Adipocyte (in vitro differentiated cells): ENCODE measurements around the gene WDR7.

ENCODE experiments used
- DNase-seq: peaks from one replicate; pipeline ENCODE4 v3.0.0-alpha.2; 2015; ENCODE audit warnings: low read depth
- H3K27me3 ChIP-seq: replicated peaks from 2 replicates; pipeline ENCODE4 v1.7.0; 2013; ENCODE audit warnings: mild to moderate bottlenecking, low read length, moderate library complexity; ENCODE audit not compliant: control insufficient read depth, insufficient read depth
- H3K36me3 ChIP-seq: 2 replicates; pipeline ENCODE4 v1.7.0; 2013; ENCODE audit warnings: low read length, mild to moderate bottlenecking, moderate library complexity; ENCODE audit not compliant: control insufficient read depth, insufficient read depth, severe bottlenecking
- H3K4me1 ChIP-seq: 2 replicates; pipeline ENCODE4 v1.7.0; 2013; ENCODE audit warnings: mild to moderate bottlenecking, low read length, moderate library complexity; ENCODE audit not compliant: control insufficient read depth, insufficient read depth
- H3K4me3 ChIP-seq: 2 replicates; pipeline ENCODE4 v1.7.0; 2013; ENCODE audit warnings: mild to moderate bottlenecking, low read length, moderate library complexity
- H3K9ac ChIP-seq: 2 replicates; pipeline ENCODE4 v1.7.0; 2013; ENCODE audit warnings: mild to moderate bottlenecking, low read length, moderate library complexity
- H3K9me3 ChIP-seq: 2 replicates; pipeline ENCODE4 v1.7.0; 2013; ENCODE audit warnings: mild to moderate bottlenecking, low read length, moderate library complexity; ENCODE audit not compliant: control insufficient read depth

Gene WDR7

DNA sequence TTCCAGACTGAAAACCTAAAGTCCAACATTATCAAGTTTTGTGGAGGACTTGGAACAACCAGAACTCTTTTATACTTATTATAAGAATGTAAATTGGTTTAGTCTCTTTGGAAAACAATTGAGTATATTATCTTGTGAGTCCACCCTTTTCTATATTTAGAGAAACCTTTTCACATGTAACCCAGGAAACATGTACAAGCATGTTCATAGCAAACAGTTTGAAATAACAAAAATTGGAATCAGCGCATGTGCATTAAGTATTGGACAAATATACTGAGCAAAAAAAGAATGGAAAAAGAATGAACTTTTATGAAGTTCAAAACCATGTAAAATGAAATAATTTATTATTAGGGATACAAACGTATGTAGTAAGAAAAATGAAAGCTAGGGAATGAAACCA lies 246.0 kb downstream of the WDR7 start:
- Histone ChIP-seq H3K27me3 (no peaks in the 10 kb centered on the region), H3K9me3 (no peaks in the 10 kb centered on the region), H3K9ac (no peak overlapping the region), H3K4me1 (no peaks in the 10 kb centered on the region), H3K36me3 (no peaks in the 10 kb centered on the region), H3K4me3 (no peak overlapping the region)
- DNase-seq, result no peak

DNA sequence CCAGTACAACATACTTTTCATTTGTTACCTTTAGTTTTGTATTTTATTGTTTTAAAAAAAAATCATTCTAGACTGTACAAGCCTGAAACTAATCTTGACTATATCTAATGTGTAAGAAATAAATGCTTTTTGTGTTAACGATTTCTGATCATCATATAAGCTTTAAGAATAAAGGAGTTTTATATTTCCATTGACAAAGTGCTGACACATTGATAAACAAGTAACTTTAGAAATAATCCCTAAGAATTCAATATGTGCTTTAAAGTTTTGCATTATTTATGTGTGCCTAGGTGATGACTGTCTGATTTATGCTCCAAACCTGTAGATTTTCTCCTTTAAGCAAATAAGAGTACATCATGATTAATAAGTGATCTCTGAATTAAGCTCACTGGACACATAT lies 248.5 kb downstream of the WDR7 start:
- no peaks in the 10 kb centered on the region for H3K4me1 ChIP-seq
- H3K36me3 ChIP-seq, result no peaks in the 10 kb centered on the region
- H3K4me3 ChIP-seq, result no peak overlapping the region
- H3K27me3 ChIP-seq, result no peaks in the 10 kb centered on the region
- no peak for DNase-seq
- H3K9ac ChIP-seq, result no peak overlapping the region
- H3K9me3 ChIP-seq, result no peaks in the 10 kb centered on the region

DNA sequence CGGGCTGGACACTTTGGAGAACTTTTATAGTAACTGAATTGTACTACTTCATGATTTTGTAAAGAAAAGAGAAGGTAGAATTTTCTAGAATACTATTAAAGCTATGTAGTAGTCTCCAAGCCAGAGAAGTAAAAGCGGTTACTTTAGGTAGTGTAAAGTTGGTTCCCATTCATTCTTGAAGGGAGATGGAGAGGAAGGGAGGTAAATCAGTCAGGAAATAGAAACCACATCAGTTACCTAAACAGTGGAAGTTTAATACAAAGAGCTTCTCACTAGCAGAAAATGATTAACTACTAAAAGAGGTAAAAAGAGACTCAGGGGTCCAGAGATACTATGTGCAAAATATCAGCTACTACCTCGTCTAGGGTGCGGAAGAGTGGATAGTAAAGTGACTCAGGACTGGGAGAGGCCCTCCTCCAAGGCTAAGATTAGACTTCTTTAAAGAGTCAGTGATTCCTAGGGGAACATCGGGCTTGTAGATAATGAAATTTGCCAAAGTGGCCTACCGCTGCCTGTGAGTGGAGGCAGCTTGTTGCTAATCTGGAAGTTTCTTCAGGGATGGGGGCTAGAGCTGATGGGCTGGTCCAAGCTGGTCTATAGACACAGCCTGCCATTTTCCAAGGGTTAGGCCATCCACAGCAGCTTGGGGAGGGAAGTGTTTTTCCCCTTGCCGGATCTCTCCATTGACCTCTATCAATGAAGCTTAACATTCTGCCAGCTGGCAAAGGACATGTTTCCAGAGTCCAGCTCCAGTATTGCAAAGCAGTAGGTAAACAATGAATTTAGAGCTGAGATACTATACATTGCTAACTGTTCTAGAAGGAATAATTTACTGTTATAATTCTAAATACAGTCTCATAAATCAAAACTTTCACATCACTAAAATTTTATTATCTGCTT lies 249.3 kb downstream of the WDR7 start:
- Histone ChIP-seq H3K36me3 (no peaks in the 10 kb centered on the region), H3K4me1 (no peaks in the 10 kb centered on the region), H3K4me3 (no peak overlapping the region), H3K9me3 (no peaks in the 10 kb centered on the region), H3K9ac (no peak overlapping the region), H3K27me3 (no peaks in the 10 kb centered on the region)
- DNase-seq, result no peak

DNA sequence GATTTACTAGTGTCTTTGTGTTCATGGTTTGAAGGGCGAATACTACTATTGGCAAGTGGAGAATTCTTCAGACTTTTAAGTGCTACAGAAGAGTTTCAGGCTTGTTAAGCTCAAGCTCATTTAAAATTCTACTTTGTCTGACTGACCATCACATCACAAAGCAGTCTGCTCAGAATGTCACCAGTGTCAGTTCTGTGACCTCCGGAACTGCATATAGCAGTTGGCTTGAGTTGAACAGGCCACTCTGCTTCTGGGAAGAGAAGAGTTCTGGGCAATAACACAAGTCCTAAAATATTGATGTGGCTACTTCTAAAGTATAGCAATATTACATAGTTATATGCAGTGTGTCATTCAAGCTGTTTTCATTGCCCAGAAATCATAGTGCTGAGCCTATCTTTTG lies 250.8 kb downstream of the WDR7 start:
- Histone ChIP-seq H3K9ac (no peak overlapping the region), H3K9me3 (no peaks in the 10 kb centered on the region), H3K4me3 (no peak overlapping the region), H3K27me3 (no peaks in the 10 kb centered on the region), H3K4me1 (no peaks in the 10 kb centered on the region), H3K36me3 (no peaks in the 10 kb centered on the region)
- no peak for DNase-seq

- no peak overlapping the region for H3K9ac ChIP-seq
- no peaks in the 10 kb centered on the region for H3K36me3 ChIP-seq
- DNase-seq, result no peak
- H3K4me1 ChIP-seq, result no peaks in the 10 kb centered on the region
- no peaks in the 10 kb centered on the region for H3K9me3 ChIP-seq
- H3K4me3 ChIP-seq, result no peak overlapping the region
- H3K27me3 ChIP-seq, result no peaks in the 10 kb centered on the region
Measured at GRCh38 chr18:56902653-56903052, 251.5 kb downstream of the WDR7 start.

DNA sequence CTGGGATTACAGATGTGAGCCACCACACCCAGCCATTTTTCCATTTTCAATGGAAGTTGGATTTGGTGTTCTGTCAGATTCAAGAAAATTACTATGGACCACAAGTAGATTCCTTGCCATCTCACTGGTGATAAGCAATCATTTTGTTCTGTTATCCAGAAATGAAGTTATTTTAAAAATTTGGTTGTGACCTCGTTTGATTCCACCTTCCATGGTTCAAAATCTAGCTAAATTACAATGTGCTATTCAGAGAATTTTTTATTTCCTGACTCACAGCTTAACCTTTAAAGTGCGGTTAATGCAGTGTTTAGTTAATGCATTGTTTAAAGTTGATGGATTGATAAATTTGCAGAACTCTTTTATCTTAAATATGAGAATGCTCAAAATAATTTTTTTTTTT lies 252.5 kb downstream of the WDR7 start:
- Histone ChIP-seq H3K9me3 (no peaks in the 10 kb centered on the region), H3K4me3 (no peak overlapping the region), H3K36me3 (no peaks in the 10 kb centered on the region), H3K4me1 (no peaks in the 10 kb centered on the region), H3K9ac (no peak overlapping the region), H3K27me3 (no peaks in the 10 kb centered on the region)
- no peak for DNase-seq

GRCh38 chr18:56907771-56908170 lies 256.6 kb downstream of the WDR7 start:
- DNase-seq, result no peak
- Histone ChIP-seq H3K27me3 (no peaks in the 10 kb centered on the region), H3K36me3 (peaks cover 2% of the 10 kb centered on the region), H3K9me3 (no peaks in the 10 kb centered on the region), H3K4me1 (no peaks in the 10 kb centered on the region), H3K9ac (no peak overlapping the region), H3K4me3 (no peak overlapping the region)

GRCh38 chr18:56910237-56910636 lies 259.1 kb downstream of the WDR7 start:
- Histone ChIP-seq H3K4me3 (no peak overlapping the region), H3K27me3 (no peaks in the 10 kb centered on the region), H3K4me1 (no peaks in the 10 kb centered on the region), H3K9me3 (no peaks in the 10 kb centered on the region), H3K9ac (no peak overlapping the region), H3K36me3 (peaks cover 2% of the 10 kb centered on the region)
- DNase-seq, result no peak

GRCh38 chr18:56910967-56911366 lies 259.8 kb downstream of the WDR7 start:
- Histone ChIP-seq H3K4me3 (no peak overlapping the region), H3K27me3 (no peaks in the 10 kb centered on the region), H3K36me3 (peaks cover 2% of the 10 kb centered on the region), H3K9ac (no peak overlapping the region), H3K9me3 (no peaks in the 10 kb centered on the region), H3K4me1 (no peaks in the 10 kb centered on the region)
- DNase-seq, result no peak

DNA sequence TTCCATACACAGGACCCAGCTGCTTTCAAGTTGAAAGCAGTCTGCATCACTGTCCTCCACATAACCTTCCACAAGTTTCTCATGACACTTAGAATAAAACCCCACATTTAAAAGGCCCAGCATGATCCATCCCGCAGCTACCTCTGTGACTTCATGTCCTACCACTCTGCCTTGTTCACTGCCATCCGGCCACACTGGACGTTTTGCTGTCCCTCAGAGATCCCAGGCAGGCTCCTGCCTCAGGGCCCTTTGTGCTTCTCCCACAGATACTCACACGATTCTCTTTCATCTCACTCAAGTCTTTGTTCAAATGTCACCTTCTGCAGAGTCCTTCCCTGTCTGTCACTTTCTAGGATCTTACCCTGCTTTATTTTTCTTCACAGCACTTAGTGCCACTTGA lies 262.8 kb downstream of the WDR7 start:
- no peak overlapping the region for H3K4me3 ChIP-seq
- H3K4me1 ChIP-seq, result no peaks in the 10 kb centered on the region
- no peaks in the 10 kb centered on the region for H3K27me3 ChIP-seq
- H3K36me3 ChIP-seq, result peaks cover 2% of the 10 kb centered on the region
- no peaks in the 10 kb centered on the region for H3K9me3 ChIP-seq
- no peak for DNase-seq
- H3K9ac ChIP-seq, result no peak overlapping the region

DNA sequence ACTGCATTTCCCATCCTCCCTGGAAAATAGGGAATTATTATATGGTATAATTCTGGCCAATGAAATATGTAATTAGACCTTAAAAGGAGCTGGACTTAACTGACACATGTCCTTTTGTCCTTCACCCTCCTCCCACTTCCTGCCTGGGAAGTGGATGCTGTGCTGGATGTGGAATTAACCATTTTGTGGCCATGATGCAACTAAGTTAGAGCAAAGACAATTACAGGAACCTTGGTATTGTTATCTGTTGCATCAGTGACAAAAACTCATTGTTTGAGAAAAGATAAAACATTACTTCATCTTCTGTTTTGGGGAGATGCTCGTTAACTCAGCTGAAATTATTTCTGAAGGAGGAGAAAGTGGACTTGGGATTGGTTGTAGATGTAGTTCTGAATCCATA lies 268.0 kb downstream of the WDR7 start:
- DNase-seq, result no peak

More for the DNA sequence above, 268.0 kb downstream of the WDR7 start:
- H3K4me1 ChIP-seq, result no peaks in the 10 kb centered on the region
- no peaks in the 10 kb centered on the region for H3K27me3 ChIP-seq
- H3K9ac ChIP-seq, result no peak overlapping the region
- no peak overlapping the region for H3K4me3 ChIP-seq
- H3K36me3 ChIP-seq, result no peaks in the 10 kb centered on the region
- H3K9me3 ChIP-seq, result no peaks in the 10 kb centered on the region
